ENCODE results near the gene RACK1. TPM values are rescaled to one million over a fixed set of nuclear protein-coding genes. Genes with fewer than 3 reads are reported as not detected.
"Not testable (repeated sequence)": the region's sequence is repeated elsewhere in the genome, so short reads cannot be mapped to it uniquely, and the experiment has no call there.

The RACK1 gene
- total and polyA plus RNA-seq, 2 of the 13 experiments (the other 11 are each of a cell fraction or from before 2014, with no cell fraction given): 2,514 to 6,141 TPM

DNA sequence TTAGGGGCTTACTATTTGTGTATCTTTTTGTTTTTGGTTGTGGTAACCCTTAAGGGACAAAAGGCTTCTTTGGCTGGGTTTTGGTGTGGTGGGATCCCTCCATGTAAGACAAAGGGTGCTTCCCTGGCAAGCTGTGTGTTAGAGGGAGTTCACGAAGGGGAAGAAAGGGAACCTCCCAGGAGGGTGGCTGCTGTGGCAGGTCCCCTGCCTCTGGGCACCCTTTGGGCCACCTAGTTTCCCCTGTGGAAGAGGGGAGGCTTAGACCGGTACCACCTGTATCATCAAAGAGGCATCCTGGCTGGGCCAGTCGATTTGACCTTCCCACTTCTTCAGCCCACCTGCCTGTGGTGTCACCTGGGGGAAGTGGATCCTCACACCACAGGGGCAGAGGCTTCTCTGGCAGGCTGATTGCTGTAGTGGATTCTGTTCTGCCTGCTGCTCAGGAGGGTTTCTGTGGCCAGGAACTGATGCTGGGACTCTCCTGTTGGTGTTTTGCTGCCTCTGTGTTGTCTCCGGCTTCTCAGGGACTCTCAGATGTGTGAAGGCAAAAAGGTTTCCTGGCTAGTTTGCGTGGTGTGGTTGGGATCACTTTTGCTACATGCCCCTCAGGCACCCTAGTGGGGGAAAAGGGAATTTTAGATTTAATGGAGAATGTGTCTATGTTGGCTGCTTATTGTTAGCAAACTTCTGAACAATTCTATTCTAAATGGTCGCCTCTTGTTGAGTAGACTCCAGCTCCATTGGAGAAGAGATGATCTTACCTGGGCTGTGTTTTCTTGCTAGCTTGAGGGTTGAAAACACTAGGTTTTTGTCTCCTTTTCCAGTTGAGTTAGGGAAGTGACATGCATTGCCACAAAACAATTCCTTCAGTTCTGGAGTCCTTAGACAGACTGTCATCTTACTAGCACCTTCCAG lies 40.4 kb upstream of the RACK1 start:
- CTCF ChIA-PET (ENCODE audit: low intra/inter-chr PET ratio, low total read pairs); DNase-seq (ENCODE audit: low spot score); H4K20me1 ChIP-seq (ENCODE audit: insufficient read depth, low read length); in situ Hi-C loops (cut with HindIII; ENCODE audit: extremely low pct_ligation_motif_present, low pct_unique_long_range_greater_than_20kb); intact Hi-C loops (cut with micrococcal nuclease; ENCODE audit: unreplicated experiment); H2AFZ ChIP-seq (ENCODE audit: low read length); H3K79me2 ChIP-seq (ENCODE audit: insufficient read depth, low read length); H3K4me3 ChIP-seq (replicated peaks in 1 of 3; ENCODE audit: insufficient read depth in 1 of 3, low read depth in 2 of 3, low read length in 3 of 3); ATAC-seq; H3K4me2 ChIP-seq (ENCODE audit: low read depth, low read length); H3K4me1 ChIP-seq (ENCODE audit: insufficient read depth, low read length); POLR2A ChIA-PET; FAIRE-seq; H3K9me3 ChIP-seq (ENCODE audit: low read length); H3K27ac ChIP-seq (ENCODE audit: extremely low read length, insufficient read depth, low read length); H3K9ac ChIP-seq (ENCODE audit: insufficient read depth, low read depth, low read length); H3K27me3 ChIP-seq (ENCODE audit: control insufficient read depth in 1 of 2, insufficient read depth in 2 of 2, low read length in 2 of 2); BruUV-seq (replicated peaks); H3K36me3 ChIP-seq (replicated peaks in 1 of 2; ENCODE audit: control insufficient read depth in 1 of 2, insufficient read depth in 2 of 2, low read length in 2 of 2): not testable (repeated sequence)
- 31% methylated on average over 4 of the region's 6 CpGs for WGBS (ENCODE audit: low lambda C conversion rate)

GRCh38 chr5:181283347-181283746 lies 39.6 kb upstream of the RACK1 start:
- CTCF ChIA-PET (ENCODE audit: low intra/inter-chr PET ratio, low total read pairs): no interaction called here
- Histone ChIP-seq H3K4me3 (replicated peaks in 1 of 3; ENCODE audit: insufficient read depth in 1 of 3, low read depth in 2 of 3, low read length in 3 of 3) (no peak overlapping the region), H3K4me1 (ENCODE audit: insufficient read depth, low read length) (peaks cover 5% of the 10 kb centered on the region; the same call in 1 of the 2 replicates), H3K4me2 (ENCODE audit: low read depth, low read length) (no peak overlapping the region), H3K27me3 (ENCODE audit: control insufficient read depth in 1 of 2, insufficient read depth in 2 of 2, low read length in 2 of 2) (no peaks in the 10 kb centered on the region), H3K36me3 (replicated peaks in 1 of 2; ENCODE audit: control insufficient read depth in 1 of 2, insufficient read depth in 2 of 2, low read length in 2 of 2) (no peaks in the 10 kb centered on the region), H2AFZ (ENCODE audit: low read length) (no peak overlapping the region), H3K9ac (ENCODE audit: insufficient read depth, low read depth, low read length) (no peak overlapping the region), H3K79me2 (ENCODE audit: insufficient read depth, low read length) (no peaks in the 10 kb centered on the region), H3K27ac (ENCODE audit: extremely low read length, insufficient read depth, low read length) (no peak overlapping the region), H3K9me3 (ENCODE audit: low read length) (no peaks in the 10 kb centered on the region), H4K20me1 (ENCODE audit: insufficient read depth, low read length) (no peaks in the 10 kb centered on the region)
- no peak for ATAC-seq
- in situ Hi-C loops (cut with HindIII; ENCODE audit: extremely low pct_ligation_motif_present, low pct_unique_long_range_greater_than_20kb): no loop called here
- intact Hi-C loops (cut with micrococcal nuclease; ENCODE audit: unreplicated experiment): no loop called here
- TF ChIP-seq MED13 (CRISPR knock-in tag; IDR thresholded peaks at IDR 0.05) (no peak), ATM (IDR thresholded peaks at IDR 0.05; ENCODE audit: borderline replicate concordance) (no peak), NCOA2 (CRISPR knock-in tag; IDR thresholded peaks at IDR 0.05) (no peak), ZNF350 (CRISPR knock-in tag; IDR thresholded peaks at IDR 0.05; ENCODE audit: borderline replicate concordance, low read depth) (no peak), HOXA3 (CRISPR knock-in tag; IDR thresholded peaks at IDR 0.05) (no peak), NFIB (CRISPR knock-in tag; IDR thresholded peaks at IDR 0.05; ENCODE audit: borderline replicate concordance) (no peak), PHF8 (CRISPR knock-in tag; IDR thresholded peaks at IDR 0.05) (no peak), ZNF281 (CRISPR knock-in tag; IDR thresholded peaks at IDR 0.05; ENCODE audit: borderline replicate concordance) (no peak)
- TF ChIP-seq, protein P1, sequence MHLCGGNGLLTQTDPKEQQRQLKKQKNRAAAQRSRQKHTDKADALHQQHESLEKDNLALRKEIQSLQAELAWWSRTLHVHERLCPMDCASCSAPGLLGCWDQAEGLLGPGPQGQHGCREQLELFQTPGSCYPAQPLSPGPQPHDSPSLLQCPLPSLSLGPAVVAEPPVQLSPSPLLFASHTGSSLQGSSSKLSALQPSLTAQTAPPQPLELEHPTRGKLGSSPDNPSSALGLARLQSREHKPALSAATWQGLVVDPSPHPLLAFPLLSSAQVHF (CRISPR knock-in tag; IDR thresholded peaks at IDR 0.05): no peak
- WGBS (ENCODE audit: low lambda C conversion rate): 53% methylated on average over 8 of the region's 13 CpGs
- no peak for FAIRE-seq
- BruUV-seq (replicated peaks): no TSS peak
- no peak for DNase-seq (ENCODE audit: low spot score)
- POLR2A ChIA-PET: no interaction called here

All from HepG2 (cell line).